Keratinocyte (primary cell): ENCODE data around the gene AGAP1.

Source experiments
- EZH2 ChIP-seq: IDR thresholded peaks from one replicate; pipeline ENCODE4 v1.6.1; 2012; ENCODE audit warnings: inconsistent platforms, mild to moderate bottlenecking, low read length, moderate library complexity
- TF ChIP-seq, protein P1 (sequence below), 3 experiments: IDR thresholded peaks in 1 of 3; conservative IDR thresholded peaks in 1 of 3; optimal IDR thresholded peaks in 1 of 3; 2 replicates in 2 of 3; 3 replicates in 1 of 3; pipeline versions ENCODE3 to v1.5.1; 2011; ENCODE audit warnings: low read length in 3 of 3, mild to moderate bottlenecking in 3 of 3, moderate library complexity in 2 of 3, control low read depth in 1 of 3, inconsistent platforms in 1 of 3; ENCODE audit not compliant: insufficient read depth in 2 of 3; ENCODE audit errors: extremely low read depth in 1 of 3

DNA sequence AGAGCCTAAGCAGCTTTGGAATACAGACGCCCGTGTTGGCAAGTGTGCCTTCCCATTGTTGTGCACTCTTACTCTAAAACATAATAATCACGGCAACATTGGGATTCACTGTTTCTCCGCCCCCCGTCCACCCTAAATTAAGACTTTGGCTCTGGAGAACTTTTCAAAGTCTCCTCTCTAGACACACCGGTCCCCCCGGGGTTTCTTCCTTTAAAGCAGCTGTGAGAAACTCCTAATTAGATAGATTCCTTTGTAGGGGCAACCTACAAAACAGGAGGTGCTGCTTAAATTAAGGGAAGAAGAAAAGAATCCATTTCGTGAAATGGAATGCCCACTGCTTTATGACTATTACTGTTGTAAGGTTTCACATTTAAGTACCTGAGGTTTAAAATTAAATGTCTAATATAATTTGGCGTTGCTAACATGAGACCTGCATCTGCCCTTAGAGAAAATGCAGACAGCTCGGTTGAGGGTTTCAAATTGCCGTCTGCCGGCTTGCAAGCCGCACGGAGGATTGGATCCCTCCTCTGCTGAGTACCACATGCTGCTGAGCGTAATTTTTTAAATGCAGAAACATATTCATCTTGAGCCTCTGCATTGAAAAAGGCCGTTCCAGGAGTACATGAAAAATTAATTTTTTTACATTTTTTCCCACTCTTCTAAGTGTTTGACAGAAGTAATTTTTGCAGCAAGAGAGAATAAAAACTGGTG lies 441.1 kb downstream of the AGAP1 start:
- TF ChIP-seq, protein P1, sequence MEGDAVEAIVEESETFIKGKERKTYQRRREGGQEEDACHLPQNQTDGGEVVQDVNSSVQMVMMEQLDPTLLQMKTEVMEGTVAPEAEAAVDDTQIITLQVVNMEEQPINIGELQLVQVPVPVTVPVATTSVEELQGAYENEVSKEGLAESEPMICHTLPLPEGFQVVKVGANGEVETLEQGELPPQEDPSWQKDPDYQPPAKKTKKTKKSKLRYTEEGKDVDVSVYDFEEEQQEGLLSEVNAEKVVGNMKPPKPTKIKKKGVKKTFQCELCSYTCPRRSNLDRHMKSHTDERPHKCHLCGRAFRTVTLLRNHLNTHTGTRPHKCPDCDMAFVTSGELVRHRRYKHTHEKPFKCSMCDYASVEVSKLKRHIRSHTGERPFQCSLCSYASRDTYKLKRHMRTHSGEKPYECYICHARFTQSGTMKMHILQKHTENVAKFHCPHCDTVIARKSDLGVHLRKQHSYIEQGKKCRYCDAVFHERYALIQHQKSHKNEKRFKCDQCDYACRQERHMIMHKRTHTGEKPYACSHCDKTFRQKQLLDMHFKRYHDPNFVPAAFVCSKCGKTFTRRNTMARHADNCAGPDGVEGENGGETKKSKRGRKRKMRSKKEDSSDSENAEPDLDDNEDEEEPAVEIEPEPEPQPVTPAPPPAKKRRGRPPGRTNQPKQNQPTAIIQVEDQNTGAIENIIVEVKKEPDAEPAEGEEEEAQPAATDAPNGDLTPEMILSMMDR (optimal IDR thresholded peaks at IDR 0.05 in 1 of 3, IDR thresholded peaks at IDR 0.05 in 1 of 3, conservative IDR thresholded peaks at IDR 0.05 in 1 of 3; ENCODE audit: extremely low read depth in 1 of 3, insufficient read depth in 2 of 3, low read length in 3 of 3), result no peak
- TF ChIP-seq EZH2, result no peak
